ENCODE measurements around the gene UNC5A.

DNA sequence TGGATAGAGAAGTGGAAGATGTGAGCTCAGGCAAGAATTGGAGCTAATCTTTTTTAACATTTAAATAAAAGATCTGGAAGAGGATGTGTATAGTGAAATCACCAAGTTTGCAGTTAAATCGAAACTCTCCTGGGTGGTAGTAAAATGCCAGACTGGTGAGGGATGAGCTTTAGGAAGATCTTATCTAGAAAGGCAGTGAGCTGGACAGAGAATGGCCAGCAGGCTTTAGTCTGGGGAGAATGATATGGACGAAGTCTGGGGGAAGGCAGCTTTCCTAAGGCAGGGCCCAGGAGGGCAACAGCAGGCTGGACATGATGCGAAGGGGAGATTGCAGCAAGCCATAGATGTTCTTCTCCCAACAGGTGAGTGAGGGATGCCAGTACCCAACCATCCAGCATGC lies 25.6 kb downstream of the UNC5A start:
- TF ChIP-seq U2AF2 (optimal IDR thresholded peaks at IDR 0.05; ENCODE audit: low read depth, low read length) (no peak), TEAD4 (IDR thresholded peaks at IDR 0.05; ENCODE audit: low read length) (no peak), TEAD4 (CRISPR knock-in tag; IDR thresholded peaks at IDR 0.05; ENCODE audit: borderline replicate concordance) (no peak), ZNF589 (CRISPR knock-in tag; IDR thresholded peaks at IDR 0.05; ENCODE audit: low read depth) (no peak), RUNX1 (IDR thresholded peaks at IDR 0.05; ENCODE audit: low read depth) (no peak), KDM5B (IDR thresholded peaks at IDR 0.05; ENCODE audit: insufficient replicate concordance, low read depth, low read length) (no peak), CBX5 (IDR thresholded peaks at IDR 0.05; ENCODE audit: borderline replicate concordance, low read depth) (no peak)
- TF ChIP-seq, protein P1, sequence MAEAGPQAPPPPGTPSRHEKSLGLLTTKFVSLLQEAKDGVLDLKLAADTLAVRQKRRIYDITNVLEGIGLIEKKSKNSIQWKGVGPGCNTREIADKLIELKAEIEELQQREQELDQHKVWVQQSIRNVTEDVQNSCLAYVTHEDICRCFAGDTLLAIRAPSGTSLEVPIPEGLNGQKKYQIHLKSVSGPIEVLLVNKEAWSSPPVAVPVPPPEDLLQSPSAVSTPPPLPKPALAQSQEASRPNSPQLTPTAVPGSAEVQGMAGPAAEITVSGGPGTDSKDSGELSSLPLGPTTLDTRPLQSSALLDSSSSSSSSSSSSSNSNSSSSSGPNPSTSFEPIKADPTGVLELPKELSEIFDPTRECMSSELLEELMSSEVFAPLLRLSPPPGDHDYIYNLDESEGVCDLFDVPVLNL (CRISPR knock-in tag; IDR thresholded peaks at IDR 0.05; ENCODE audit: low read depth) = no peak
- TF ChIP-seq, protein P2, sequence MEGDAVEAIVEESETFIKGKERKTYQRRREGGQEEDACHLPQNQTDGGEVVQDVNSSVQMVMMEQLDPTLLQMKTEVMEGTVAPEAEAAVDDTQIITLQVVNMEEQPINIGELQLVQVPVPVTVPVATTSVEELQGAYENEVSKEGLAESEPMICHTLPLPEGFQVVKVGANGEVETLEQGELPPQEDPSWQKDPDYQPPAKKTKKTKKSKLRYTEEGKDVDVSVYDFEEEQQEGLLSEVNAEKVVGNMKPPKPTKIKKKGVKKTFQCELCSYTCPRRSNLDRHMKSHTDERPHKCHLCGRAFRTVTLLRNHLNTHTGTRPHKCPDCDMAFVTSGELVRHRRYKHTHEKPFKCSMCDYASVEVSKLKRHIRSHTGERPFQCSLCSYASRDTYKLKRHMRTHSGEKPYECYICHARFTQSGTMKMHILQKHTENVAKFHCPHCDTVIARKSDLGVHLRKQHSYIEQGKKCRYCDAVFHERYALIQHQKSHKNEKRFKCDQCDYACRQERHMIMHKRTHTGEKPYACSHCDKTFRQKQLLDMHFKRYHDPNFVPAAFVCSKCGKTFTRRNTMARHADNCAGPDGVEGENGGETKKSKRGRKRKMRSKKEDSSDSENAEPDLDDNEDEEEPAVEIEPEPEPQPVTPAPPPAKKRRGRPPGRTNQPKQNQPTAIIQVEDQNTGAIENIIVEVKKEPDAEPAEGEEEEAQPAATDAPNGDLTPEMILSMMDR (IDR thresholded peaks at IDR 0.05 in 2 of 3, conservative IDR thresholded peaks at IDR 0.05 in 1 of 3; ENCODE audit: insufficient read depth in 2 of 3, low read depth in 1 of 3, low read length in 3 of 3) = no peak
- TF ChIP-seq, protein P3, sequence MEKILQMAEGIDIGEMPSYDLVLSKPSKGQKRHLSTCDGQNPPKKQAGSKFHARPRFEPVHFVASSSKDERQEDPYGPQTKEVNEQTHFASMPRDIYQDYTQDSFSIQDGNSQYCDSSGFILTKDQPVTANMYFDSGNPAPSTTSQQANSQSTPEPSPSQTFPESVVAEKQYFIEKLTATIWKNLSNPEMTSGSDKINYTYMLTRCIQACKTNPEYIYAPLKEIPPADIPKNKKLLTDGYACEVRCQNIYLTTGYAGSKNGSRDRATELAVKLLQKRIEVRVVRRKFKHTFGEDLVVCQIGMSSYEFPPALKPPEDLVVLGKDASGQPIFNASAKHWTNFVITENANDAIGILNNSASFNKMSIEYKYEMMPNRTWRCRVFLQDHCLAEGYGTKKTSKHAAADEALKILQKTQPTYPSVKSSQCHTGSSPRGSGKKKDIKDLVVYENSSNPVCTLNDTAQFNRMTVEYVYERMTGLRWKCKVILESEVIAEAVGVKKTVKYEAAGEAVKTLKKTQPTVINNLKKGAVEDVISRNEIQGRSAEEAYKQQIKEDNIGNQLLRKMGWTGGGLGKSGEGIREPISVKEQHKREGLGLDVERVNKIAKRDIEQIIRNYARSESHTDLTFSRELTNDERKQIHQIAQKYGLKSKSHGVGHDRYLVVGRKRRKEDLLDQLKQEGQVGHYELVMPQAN (IDR thresholded peaks at IDR 0.05; ENCODE audit: borderline replicate concordance) = no peak
